IPS-18c (cell line): Measurements from ENCODE around the gene SND1.

Source experiments
- H3K4me3 ChIP-seq: 2 replicates; pipeline ENCODE4 v1.7.0; 2013; ENCODE audit warnings: low read depth, mild to moderate bottlenecking, low read length, moderate library complexity; ENCODE audit not compliant: insufficient read depth
- H3K9me3 ChIP-seq: one replicate; pipeline ENCODE4 v1.6.1; 2013; ENCODE audit warnings: mild to moderate bottlenecking, low read length, moderate library complexity; ENCODE audit not compliant: control insufficient read depth, insufficient read depth

Gene SND1

DNA sequence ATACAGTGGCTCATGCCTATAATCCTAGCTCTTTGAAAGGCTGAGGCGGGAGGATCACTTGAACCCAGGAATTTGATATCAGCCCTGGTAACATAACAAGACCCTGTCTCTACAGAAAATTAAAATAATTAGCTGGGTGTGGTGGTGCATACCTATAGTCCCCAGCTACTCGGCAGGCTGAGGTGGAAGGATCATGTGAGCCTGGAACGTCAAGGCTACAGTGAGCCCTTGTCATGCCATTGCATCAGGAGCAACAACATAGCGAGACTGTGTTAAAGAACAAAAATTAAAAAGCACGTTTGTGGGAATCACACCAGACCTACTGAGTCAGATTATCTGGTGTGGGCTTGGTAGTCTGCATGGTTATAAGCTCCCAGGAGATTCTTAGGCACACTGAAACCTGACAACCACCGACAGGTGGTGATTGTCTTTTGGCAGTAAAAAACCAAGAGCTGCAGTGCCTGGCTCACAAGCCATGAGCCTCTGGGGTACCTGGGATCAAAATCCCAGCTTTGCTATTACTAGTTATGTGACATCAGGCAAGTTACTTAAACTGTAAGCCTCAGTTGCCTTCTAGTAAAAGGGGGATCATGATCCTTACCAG is 146.9 kb downstream of the SND1 start:
- Histone ChIP-seq H3K4me3 (no peak overlapping the region), H3K9me3 (no peaks in the 10 kb centered on the region)

DNA sequence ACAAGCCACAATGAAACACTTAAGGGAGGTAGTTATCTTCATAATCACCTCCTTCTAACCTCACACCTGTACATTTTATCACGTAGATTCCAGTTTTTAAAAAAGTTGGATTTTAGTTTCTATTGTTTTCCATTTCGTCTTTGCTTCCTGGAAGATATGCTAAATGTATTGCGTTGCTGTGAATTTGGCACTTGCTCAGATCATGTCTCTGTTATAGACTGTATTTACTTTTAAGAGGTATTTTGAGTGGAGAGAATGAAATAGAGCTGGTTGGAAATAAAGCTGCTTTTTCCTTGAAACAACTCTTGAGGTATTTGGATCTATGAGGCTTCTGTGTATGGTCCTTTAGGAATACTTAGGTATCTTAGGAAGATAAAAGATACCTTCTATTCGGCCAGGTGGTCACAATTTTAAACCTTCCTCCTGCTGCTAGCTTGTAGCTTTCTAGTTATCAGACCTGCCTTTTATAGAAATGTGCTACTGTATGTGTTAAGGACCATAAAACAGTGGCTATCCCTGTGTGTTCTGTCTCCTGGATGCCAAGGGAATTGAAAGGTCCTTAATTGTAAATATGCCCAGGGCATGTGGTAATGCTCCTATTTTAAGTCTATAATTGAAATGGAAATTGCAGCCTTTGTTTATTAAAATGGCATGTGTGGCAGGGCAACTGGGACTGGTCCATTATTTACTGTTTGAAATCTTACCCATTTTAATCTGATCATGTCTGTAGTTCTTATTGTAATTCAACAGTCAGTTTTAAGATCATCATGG is 147.7 kb downstream of the SND1 start:
- no peaks in the 10 kb centered on the region for H3K9me3 ChIP-seq
- H3K4me3 ChIP-seq, result no peak overlapping the region

DNA sequence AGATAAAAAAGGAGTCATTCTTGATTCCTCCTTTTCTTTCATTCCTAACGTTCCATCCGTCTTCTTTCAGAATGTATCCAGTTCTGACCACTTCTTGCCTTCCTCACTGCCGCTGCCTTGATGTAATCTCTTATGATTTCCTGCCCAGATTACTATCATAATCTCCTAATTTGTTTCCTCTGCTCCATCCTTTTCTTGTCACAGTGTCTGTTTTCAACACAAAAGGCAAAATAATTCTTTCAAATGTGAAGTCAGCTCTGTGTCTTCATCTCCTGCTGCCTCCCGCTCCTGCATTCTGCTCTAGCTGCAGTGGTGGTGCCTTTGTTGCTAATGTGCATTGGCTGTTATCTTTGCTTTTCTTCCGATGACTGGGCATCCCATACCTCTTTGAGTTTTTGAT is 150.9 kb downstream of the SND1 start:
- no peaks in the 10 kb centered on the region for H3K9me3 ChIP-seq

DNA sequence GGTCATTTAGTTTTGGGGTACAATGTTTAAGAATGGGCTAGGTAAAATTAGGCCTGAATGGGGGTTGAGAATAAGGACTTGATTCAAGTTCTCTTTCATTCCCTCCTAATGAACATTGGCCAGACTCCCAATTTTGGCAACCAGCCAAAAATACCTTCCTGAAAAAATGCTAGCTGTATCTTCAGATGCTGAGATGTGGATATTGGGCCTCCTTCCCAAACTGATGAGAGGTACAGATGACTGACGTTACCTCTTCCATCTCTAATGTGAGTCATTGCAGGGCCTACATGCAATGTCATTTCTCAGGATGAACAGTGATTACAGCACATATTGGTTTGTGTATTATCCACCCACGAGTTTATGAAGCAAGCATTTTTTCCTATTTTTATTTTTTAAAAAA is 151.6 kb downstream of the SND1 start:
- Histone ChIP-seq H3K9me3 (no peaks in the 10 kb centered on the region), H3K4me3 (no peak overlapping the region)

More for the DNA sequence above, 150.9 kb downstream of the SND1 start:
- no peak overlapping the region for H3K4me3 ChIP-seq

DNA sequence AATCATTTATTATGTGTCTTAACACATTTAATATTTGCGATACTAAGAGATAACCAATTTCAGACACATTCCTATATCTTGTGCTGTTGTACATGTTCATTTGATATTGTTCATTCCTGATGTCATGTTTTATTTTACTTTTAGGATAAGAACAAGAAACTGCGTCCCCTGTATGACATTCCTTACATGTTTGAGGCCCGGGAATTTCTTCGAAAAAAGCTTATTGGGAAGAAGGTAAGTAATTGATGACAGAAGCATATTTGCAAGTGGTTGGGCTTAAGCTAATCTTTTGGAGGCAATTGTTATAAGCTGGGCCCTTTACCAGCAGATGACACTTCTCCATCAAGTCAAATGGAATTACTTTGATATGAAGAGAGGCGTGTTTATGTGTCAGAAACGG is 155.3 kb downstream of the SND1 start:
- Histone ChIP-seq H3K4me3 (no peak overlapping the region; the same call in 1 of the 2 replicates), H3K9me3 (no peaks in the 10 kb centered on the region)

DNA sequence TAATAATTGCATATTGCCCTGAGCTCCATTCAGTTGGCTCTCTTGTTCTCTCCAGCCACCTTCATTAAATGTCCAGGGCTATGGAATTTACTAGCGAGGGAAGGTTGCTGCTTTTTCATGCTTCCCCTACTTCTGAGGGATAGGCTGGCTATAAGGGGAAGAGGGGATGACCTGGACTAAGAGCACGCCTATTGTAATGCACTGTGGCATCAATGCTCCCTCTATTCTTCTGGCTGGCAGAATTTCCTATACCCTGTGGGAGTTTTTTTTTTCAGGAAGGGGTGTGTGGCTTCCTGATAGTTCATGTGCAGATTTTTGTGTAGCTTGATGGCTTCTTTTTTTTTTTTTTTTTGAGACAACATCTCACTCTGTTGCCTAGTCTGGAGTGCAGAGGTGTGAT is 155.8 kb downstream of the SND1 start:
- Histone ChIP-seq H3K4me3 (no peak overlapping the region; the same call in 1 of the 2 replicates), H3K9me3 (no peaks in the 10 kb centered on the region)

DNA sequence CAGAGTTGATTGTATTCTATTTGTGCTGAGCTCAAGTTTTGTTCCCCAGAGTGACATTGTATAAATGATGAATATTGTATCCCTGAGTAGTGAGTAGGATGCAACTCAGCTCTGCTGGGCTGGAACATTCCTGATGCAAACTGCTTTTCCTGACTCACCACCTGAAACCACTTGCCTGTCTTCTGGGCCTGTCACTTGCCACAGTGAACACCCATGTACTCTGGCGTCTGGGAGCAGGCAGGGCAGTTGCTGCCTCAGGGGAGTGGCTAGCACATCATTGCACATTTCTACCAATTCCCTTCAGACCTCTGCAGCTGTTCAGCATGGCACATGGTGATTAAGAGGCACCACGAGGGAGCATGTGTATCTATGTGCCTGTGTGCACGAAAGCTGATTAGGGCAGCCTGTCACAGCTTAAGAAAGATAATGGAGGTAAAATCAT is 157.3 kb downstream of the SND1 start:
- Histone ChIP-seq H3K9me3 (no peaks in the 10 kb centered on the region), H3K4me3 (no peak overlapping the region)

DNA sequence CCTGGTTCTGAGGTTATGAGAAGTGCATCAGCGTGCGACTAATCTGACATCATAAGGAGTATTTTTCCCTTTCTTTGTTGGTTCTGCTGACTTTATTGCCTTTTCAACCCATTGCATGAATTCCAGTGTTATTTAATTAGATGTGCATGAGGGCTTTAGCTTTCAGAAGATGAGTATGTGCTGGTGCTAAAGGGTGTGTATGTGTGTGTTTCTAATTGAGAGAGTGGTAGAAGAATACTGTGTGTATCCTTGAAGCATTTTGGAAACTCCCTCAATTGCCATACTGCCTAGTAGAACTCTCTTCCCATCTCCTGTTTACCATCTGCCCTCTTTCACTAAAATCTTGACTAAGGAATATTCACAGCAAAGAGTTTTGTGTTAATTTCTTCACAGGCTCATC is 158.1 kb downstream of the SND1 start:
- Histone ChIP-seq H3K4me3 (no peak overlapping the region), H3K9me3 (no peaks in the 10 kb centered on the region)

DNA sequence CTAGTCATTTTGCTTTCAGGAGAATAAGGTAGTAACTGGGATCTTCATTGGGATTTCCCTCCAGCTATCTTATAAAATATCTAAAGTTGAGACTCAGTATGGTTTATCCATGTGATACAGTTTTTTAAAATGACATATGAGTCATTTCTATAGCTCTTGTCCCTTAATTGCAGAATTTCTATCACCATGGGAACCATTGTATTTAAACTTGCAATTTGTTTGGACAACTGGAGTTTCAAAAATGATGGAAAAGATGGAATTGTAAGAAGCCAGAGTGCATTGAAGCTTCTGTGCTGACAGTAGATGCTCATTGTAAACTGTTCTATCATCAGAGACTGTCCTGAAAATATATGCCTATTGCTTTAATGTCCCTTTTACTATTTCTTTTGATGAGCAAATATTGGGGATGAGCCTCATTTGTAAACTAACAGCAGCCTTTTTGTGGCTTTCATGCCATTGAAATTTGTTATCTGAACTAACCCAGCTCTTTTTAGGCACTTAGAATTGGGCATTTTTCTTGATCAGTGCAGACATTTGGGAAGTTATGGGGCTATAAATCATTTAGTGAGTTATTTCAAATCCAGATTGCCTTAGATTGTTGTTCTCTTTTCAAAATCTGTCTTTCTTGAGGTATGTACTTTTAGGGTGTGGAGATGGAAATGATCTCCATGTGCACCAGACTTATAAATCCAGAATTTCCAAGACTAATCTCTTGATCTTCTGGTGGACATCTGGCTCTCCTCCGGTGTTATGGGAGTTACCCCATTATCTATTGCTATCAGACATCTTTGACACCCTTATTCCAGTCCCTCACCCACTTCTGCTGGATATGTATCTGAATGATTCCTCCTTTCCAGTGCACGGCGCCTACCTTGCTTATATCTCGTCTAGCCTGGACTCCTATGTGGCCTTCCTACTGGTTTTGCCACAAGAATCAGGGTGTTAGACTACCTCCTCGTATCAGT is 159.0 kb downstream of the SND1 start:
- H3K4me3 ChIP-seq, result no peak overlapping the region
- no peaks in the 10 kb centered on the region for H3K9me3 ChIP-seq

DNA sequence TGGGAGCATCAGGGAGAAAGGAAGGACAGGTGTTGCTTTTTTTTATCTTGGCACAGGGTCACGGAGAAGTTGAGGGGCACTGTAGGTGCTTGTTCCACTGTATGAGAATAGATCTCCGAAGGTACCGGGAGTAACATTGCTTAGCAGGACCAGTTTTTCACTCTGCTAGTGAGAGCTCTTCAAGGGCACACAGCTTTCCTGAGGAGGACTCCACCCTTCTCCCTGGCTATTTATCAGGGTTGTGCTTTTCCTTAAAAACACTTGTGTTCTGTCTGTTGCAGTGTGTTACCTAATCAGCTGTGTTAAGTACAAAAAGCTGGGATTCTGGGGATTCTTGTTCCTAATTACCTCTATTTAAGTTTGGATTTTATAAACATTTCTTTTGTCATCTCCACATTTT is 160.5 kb downstream of the SND1 start:
- H3K4me3 ChIP-seq, result no peak overlapping the region

DNA sequence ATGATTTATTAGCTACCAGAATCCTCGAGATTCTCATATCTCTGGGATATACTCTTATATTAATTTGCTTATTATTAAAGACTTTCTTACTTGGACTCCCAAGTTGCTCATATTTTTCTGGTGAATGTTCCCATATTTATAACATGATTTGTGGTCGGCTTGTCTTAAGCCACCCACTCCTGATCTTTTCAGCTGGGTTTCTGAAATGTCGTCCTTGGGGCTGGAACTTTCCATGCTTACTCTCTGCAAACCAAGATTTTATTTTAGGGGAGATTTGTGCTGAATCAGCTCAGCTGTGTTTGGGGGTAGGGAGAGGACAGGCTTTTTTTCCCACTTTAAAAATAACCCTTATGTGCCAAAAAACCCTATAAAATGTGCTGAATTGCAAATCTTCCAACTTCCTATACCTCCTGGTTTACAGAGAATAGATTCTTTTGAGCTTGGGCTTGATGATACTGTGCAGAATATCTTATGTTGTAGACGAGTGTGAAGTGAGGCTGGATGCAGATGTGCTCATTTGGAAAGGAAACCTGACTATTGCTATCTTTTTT is 162.1 kb downstream of the SND1 start:
- Histone ChIP-seq H3K9me3 (no peaks in the 10 kb centered on the region), H3K4me3 (no peak overlapping the region)

More for the DNA sequence above, 160.5 kb downstream of the SND1 start:
- no peaks in the 10 kb centered on the region for H3K9me3 ChIP-seq

DNA sequence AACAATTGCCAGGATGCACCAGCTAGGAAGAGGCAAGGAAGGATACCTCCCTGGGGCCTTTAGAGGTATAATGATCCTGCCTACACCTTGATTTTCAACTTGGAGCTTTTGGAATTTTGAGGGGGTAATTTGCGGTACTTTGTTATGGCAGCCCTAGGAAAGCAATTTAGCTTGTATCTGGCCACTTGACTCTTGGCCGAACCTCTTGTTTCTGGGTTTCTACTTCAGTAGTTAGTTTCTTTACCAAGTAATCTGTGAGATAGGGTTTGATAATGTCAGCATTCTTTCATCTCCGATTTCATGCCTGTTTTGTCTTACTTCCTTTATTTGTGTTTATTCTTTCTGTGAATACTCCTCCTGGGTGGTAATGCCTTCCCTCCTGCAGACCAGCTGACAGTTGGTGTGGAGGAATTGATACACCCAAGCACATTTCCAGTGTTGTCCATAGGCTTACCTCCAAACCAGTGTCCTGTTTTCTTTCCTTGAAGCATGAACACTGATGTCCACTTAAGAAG is 163.7 kb downstream of the SND1 start:
- Histone ChIP-seq H3K9me3 (no peaks in the 10 kb centered on the region), H3K4me3 (no peak overlapping the region)

DNA sequence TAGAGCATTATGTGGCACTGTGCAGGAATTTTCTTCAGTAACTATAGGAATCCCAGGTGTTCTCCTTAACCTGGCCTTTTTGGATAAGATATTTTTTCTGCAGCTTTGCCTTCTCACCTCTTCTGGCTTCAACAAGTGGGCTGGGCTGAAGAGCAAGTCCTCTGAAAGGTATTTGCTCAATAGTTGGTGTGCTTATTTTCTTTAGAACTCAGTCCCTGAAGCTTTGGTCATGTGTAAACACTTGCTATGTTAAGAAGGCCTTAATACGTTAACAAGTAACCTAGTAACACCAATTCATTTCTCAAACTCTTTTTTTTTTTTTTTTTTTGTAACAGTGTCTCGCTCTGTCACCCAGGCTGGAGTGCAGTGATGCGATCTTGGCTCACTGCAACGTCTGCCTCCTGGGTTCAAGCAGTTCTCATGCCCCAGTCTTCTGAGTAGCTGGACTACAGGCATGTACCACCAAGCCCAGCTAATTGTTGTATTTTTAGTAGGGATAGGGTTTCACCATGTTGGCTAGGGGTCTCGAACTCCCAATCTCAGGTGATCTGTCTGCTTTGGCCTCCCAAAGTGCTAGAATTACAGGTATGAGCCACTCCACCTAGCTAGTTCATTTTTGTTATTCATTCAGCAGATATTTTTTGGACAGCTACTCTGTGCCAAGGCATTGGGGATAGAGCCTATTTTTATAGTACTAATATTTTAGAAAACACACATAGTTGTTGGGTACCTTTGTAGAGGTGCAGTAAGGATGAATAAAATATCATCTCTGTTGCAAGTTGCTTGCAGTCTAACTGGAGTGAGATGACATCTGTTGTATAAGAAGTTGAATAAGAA is 164.6 kb downstream of the SND1 start:
- Histone ChIP-seq H3K4me3 (no peak overlapping the region), H3K9me3 (no peaks in the 10 kb centered on the region)

DNA sequence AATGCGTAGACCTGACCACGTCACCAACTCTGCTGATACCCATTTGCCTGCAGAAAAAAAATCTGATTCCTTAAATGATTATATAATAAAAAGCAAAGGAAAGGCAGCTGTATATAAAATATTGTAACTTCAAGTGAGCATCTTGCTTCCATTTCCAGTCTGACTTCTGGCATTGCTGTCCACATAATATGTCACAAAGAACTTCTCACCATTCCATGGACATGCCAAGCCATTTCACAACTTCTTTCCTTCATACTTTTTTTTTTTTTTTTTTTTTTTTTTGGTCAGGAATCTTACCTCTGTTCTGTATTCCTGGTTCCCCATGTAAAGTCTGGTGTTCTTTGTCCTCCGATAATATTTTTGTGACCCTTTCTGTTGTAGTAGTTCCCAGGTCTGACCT is 165.5 kb downstream of the SND1 start:
- no peak overlapping the region for H3K4me3 ChIP-seq
- H3K9me3 ChIP-seq, result no peaks in the 10 kb centered on the region

DNA sequence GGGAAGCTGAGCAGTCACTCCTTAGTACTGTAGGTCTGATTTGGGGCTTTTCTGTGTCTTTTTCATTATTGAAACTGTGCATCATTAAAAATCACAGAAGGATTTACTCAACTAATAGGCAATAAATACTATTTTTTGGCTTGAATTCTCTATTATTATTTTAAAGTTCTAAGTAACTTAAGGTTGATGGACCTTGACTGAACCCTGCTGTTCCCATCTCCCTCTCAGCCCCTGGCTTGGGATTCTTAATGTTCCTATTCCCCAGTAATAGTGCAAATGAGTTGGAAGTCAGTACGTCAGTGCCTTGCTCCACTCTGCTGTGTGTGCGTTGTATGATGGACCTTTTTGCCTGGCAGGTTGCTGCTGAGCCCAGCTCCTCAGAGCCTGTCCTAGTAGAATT is 166.3 kb downstream of the SND1 start:
- Histone ChIP-seq H3K9me3 (no peaks in the 10 kb centered on the region), H3K4me3 (no peak overlapping the region)

DNA sequence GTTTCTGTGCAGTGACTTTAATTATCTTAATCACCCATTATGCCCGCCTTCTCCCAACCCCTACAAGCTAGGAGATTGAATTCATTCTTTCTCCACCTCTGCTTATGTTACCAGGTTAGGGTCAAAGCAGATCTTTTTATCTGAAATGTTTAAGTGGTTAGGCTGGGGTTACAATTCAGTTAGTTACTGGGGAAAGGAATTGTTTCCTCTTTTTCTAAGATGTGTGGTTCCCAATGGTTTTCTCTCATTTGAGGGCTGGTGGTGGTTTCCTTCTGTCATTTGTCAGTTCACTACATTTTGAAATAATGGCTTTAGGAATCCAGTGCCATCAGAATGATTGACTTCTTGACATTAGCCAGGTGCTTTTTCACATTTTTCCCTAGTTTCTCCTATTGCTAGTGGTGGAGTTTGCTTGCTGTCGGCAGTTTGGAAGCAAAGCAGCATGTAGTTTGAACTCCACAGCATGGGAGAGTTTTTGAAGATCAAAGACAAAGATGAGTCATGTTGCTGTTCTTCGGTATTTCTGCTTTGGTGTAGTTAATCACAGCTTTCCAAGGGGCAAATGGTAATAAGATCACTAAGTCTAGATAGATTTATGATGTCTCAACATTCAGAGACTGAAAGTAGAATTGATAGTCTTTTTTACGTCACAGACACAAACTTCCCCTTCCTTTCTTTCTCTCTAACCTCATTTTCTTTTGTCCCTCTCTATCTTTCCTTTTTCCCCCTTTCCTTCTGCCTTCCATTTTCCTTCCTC is 168.2 kb downstream of the SND1 start:
- Histone ChIP-seq H3K4me3 (no peak overlapping the region), H3K9me3 (no peaks in the 10 kb centered on the region)
